OCI-LY3 (cell line): ENCODE data around the gene TRPM7.

Experiments
- CTCF ChIP-seq: fragments of 200-600, 300-600 bp; sonication (generic); IDR thresholded peaks from 2 replicates; pipeline ENCODE4 v1.5.1; 2014; ENCODE audit warnings: antibody characterized with exemption, low read length, low read depth
- EZH2phosphoT487 ChIP-seq: fragments of 200-600 bp; shearing (Covaris generic); IDR thresholded peaks from 2 replicates; pipeline ENCODE4 v1.6.1; 2018; ENCODE audit warnings: antibody characterized with exemption, mixed run types, low read depth

- no peak for TF ChIP-seq CTCF
- no peak for TF ChIP-seq EZH2phosphoT487
Observed at GRCh38 chr15:50523851-50524251, 162.7 kb downstream of the TRPM7 start.
